ENCODE data around the gene FAM3B.

The FAM3B gene

GRCh38 chr21:41363370-41364270 is 47.0 kb downstream of the FAM3B start:
- Histone ChIP-seq H3K27ac (no peak overlapping the region), H3K36me3 (replicated peaks) (no peaks in the 10 kb centered on the region), H3K4me3 (ENCODE audit: low read depth, low read length) (no peak overlapping the region), H3K27me3 (replicated peaks) (no peaks in the 10 kb centered on the region)
- DNase-seq, result no peak
- in situ Hi-C loops (cut with HindIII; ENCODE audit: low pct_ligation_motif_present, low sequenced_read_pairs), result no loop called here
- TF ChIP-seq, protein P1, sequence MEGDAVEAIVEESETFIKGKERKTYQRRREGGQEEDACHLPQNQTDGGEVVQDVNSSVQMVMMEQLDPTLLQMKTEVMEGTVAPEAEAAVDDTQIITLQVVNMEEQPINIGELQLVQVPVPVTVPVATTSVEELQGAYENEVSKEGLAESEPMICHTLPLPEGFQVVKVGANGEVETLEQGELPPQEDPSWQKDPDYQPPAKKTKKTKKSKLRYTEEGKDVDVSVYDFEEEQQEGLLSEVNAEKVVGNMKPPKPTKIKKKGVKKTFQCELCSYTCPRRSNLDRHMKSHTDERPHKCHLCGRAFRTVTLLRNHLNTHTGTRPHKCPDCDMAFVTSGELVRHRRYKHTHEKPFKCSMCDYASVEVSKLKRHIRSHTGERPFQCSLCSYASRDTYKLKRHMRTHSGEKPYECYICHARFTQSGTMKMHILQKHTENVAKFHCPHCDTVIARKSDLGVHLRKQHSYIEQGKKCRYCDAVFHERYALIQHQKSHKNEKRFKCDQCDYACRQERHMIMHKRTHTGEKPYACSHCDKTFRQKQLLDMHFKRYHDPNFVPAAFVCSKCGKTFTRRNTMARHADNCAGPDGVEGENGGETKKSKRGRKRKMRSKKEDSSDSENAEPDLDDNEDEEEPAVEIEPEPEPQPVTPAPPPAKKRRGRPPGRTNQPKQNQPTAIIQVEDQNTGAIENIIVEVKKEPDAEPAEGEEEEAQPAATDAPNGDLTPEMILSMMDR (IDR thresholded peaks at IDR 0.05; ENCODE audit: low read depth, low read length, missing control alignments), result no peak

GRCh38 chr21:41364308-41364707 is 47.7 kb downstream of the FAM3B start:
- in situ Hi-C loops (cut with HindIII; ENCODE audit: low pct_ligation_motif_present, low sequenced_read_pairs), result no loop called here
- H3K27ac ChIP-seq, result no peak overlapping the region
- no peak for DNase-seq
- H3K36me3 ChIP-seq (replicated peaks), result no peaks in the 10 kb centered on the region
- H3K4me3 ChIP-seq (ENCODE audit: low read depth, low read length), result no peak overlapping the region
- no peaks in the 10 kb centered on the region for H3K27me3 ChIP-seq (replicated peaks)
- TF ChIP-seq, protein P1 (IDR thresholded peaks at IDR 0.05; ENCODE audit: low read depth, low read length, missing control alignments), result no peak

GRCh38 chr21:41365377-41366107 is 48.9 kb downstream of the FAM3B start:
- TF ChIP-seq, protein P1 (IDR thresholded peaks at IDR 0.05; ENCODE audit: low read depth, low read length, missing control alignments), result no peak
- Histone ChIP-seq H3K4me3 (ENCODE audit: low read depth, low read length) (no peak overlapping the region), H3K27ac (no peak overlapping the region), H3K36me3 (replicated peaks) (no peaks in the 10 kb centered on the region), H3K27me3 (replicated peaks) (no peaks in the 10 kb centered on the region)
- DNase-seq, result no peak
- in situ Hi-C loops (cut with HindIII; ENCODE audit: low pct_ligation_motif_present, low sequenced_read_pairs), result no loop called here

- DNase-seq, result peak; percentile 75
- TF ChIP-seq, protein P1 (IDR thresholded peaks at IDR 0.05; ENCODE audit: low read depth, low read length, missing control alignments), result no peak
- Histone ChIP-seq H3K4me3 (ENCODE audit: low read depth, low read length) (no peak overlapping the region), H3K27ac (no peak overlapping the region), H3K36me3 (replicated peaks) (no peaks in the 10 kb centered on the region), H3K27me3 (replicated peaks) (no peaks in the 10 kb centered on the region)
- in situ Hi-C loops (cut with HindIII; ENCODE audit: low pct_ligation_motif_present, low sequenced_read_pairs), result no loop called here
Measured at GRCh38 chr21:41366522-41367151, 50.0 kb downstream of the FAM3B start.

DNA sequence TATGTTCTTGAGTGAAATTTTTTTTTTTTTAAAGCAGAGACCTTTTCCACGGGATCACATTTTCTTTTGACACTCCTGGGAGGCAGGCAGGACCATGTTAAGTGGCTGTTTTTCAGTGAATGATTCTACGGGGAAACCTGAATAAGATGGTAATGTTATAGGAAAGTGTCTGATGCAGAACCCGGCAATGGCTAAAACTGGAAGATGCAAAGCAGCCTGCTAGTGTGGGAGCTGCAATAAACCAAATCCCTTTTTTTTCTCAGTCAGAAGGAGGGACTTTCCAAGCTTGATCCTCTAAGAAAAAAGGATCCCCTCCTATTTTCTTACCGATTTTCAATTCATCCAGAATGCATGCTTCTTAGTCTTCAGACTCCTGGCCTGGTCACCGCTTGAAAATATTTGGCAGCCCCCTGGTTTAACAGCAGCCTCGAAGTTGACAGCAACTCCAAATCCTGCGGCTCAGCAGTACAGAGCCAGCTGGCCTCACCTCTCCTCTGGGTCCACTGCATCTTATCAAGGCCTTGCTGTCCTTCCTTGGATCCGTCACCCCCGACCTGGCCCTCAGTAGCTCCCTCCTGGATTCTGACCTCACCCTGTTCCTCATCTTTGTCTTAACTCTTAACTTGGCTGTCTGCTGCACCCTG is 50.8 kb downstream of the FAM3B start:
- no peaks in the 10 kb centered on the region for H3K36me3 ChIP-seq (replicated peaks)
- H3K27me3 ChIP-seq (replicated peaks), result no peaks in the 10 kb centered on the region
- in situ Hi-C loops (cut with HindIII; ENCODE audit: low pct_ligation_motif_present, low sequenced_read_pairs), result no loop called here
- H3K4me3 ChIP-seq (ENCODE audit: low read depth, low read length), result no peak overlapping the region
- no peak overlapping the region for H3K27ac ChIP-seq
- no peak for DNase-seq
- TF ChIP-seq, protein P1 (IDR thresholded peaks at IDR 0.05; ENCODE audit: low read depth, low read length, missing control alignments), result no peak
